K562 (cell line): Measurements from ENCODE around the gene SPAG9. TPM values are rescaled to one million over a fixed set of nuclear protein-coding genes. Genes with fewer than 3 reads are reported as not detected.

Experiments
- ATAC-seq: fragments of 200-7000 bp; cut with Tn5 transposase; 3 replicates; pipeline ENCODE4 v1.9.1; 2020; ENCODE audit warnings: moderate library complexity
- BruUV-seq: library from RNA; stranded (reverse); fragments of 400-500 nt; replicated peaks from 2 replicates; lab custom pipeline; 2021; lab: Mats Ljungman, UMichigan
- CTCF ChIA-PET: fragments of 300-600 bp; formaldehyde crosslinking; extraction: SDS; loops from one replicate; lab custom pipeline; 2021; ENCODE audit warnings: low intra/inter-chr PET ratio; lab: Yijun Ruan, JAX
- POLR2A ChIA-PET: fragments of 300-600, 350-650 bp; sonication (Branson Sonifier 250); formaldehyde crosslinking; extraction: SDS; loops from one replicate; lab custom pipeline; 2021; ENCODE audit warnings: antibody characterized with exemption, inconsistent platforms; lab: Yijun Ruan, JAX
- DNase-seq, 4 experiments: peaks; one replicate each; pipeline versions ENCODE4 v3.0.0 to v3.0.0-alpha.2; 2011 to 2018; ENCODE audit warnings: low spot score in 3 of 4, mixed read lengths in 3 of 4; ENCODE audit errors: extremely low read depth in 1 of 4
- FAIRE-seq: peaks from 2 replicates; lab custom pipeline; 2011; peaks lifted over from hg19 to GRCh38; lab: Jason Lieb, UNC
- H2AFZ ChIP-seq: 2 replicates; pipeline ENCODE4 v1.6.0; 2011; ENCODE audit warnings: low read depth, low read length, control low read depth, inconsistent platforms
- H3K27ac ChIP-seq: fragments of 200-600 bp; 3 replicates; pipeline ENCODE4 v1.8.0; 2011; ENCODE audit warnings: low read depth, mild to moderate bottlenecking, control low read depth, inconsistent platforms, low read length, moderate library complexity, mixed read lengths; ENCODE audit errors: extremely low read depth
- H3K27me3 ChIP-seq, 2 experiments: fragments of 300-600 bp in 1 of 2; 2 replicates in 1 of 2; 3 replicates in 1 of 2; pipeline versions ENCODE4 v1.6.0 to v1.8.0; 2011; ENCODE audit warnings: inconsistent platforms in 2 of 2, low read length in 2 of 2, mild to moderate bottlenecking in 1 of 2, mixed read lengths in 1 of 2, moderate library complexity in 1 of 2; ENCODE audit not compliant: control insufficient read depth in 2 of 2, insufficient read depth in 2 of 2
- H3K36me3 ChIP-seq: fragments of 300-600 bp; 3 replicates; pipeline ENCODE4 v1.8.0; 2011; ENCODE audit warnings: mild to moderate bottlenecking, low read length, inconsistent platforms; ENCODE audit not compliant: control insufficient read depth, insufficient read depth
- H3K4me1 ChIP-seq, 2 experiments: fragments of 200-600 bp in 1 of 2; replicated peaks in 1 of 2; 2 replicates in 1 of 2; 3 replicates in 1 of 2; pipeline versions ENCODE4 v1.5.1 to v1.8.0; 2011; ENCODE audit warnings: inconsistent platforms in 2 of 2, low read length in 2 of 2, mild to moderate bottlenecking in 1 of 2, mixed read lengths in 1 of 2, moderate library complexity in 1 of 2; ENCODE audit not compliant: control insufficient read depth in 2 of 2, insufficient read depth in 2 of 2
- H3K4me2 ChIP-seq: 2 replicates; pipeline ENCODE4 v1.6.1; 2011; ENCODE audit warnings: low read length, control low read depth, inconsistent platforms, mixed read lengths; ENCODE audit not compliant: insufficient read depth
- H3K4me3 ChIP-seq: fragments of 200-600 bp; sonication (generic), shearing (Covaris generic); 2 replicates; pipeline ENCODE4 v1.5.1; 2016; ENCODE audit warnings: control low read depth, inconsistent platforms
- H3K79me2 ChIP-seq: fragments of 200-600 bp; 3 replicates; pipeline ENCODE4 v1.8.0; 2011; ENCODE audit warnings: low read length, inconsistent platforms; ENCODE audit not compliant: control insufficient read depth, insufficient read depth
- H3K9ac ChIP-seq, 2 experiments: 2 replicates each; pipeline versions ENCODE4 v1.6.0 to v1.6.1; 2011; ENCODE audit warnings: low read depth in 2 of 2, low read length in 2 of 2, control low read depth in 1 of 2, inconsistent platforms in 1 of 2, mild to moderate bottlenecking in 1 of 2, mixed read lengths in 1 of 2; ENCODE audit not compliant: insufficient read depth in 1 of 2
- H3K9me1 ChIP-seq: one replicate; pipeline ENCODE4 v1.6.0; 2011; ENCODE audit warnings: inconsistent platforms, mild to moderate bottlenecking, low read length, moderate library complexity; ENCODE audit not compliant: control insufficient read depth, insufficient read depth
- H3K9me3 ChIP-seq: replicated peaks from 2 replicates; pipeline ENCODE4 v1.5.1; 2011; ENCODE audit warnings: low read depth, low read length, inconsistent platforms; ENCODE audit not compliant: control insufficient read depth, insufficient read depth
- H4K20me1 ChIP-seq: replicated peaks from 2 replicates; pipeline ENCODE4 v1.6.1; 2011; ENCODE audit warnings: low read length, inconsistent platforms, mixed read lengths; ENCODE audit not compliant: control insufficient read depth, insufficient read depth
- BRF1 ChIP-seq: IDR thresholded peaks from 3 replicates; pipeline ENCODE4 v1.6.1; 2011; ENCODE audit warnings: borderline replicate concordance, mild to moderate bottlenecking; ENCODE audit not compliant: insufficient read length; ENCODE audit errors: extremely low read depth
- SRF ChIP-seq, 2 experiments: fragments of 250-450, 450-650 bp in 1 of 2; sonication (Bioruptor Pico) in 1 of 2; sonication (generic) in 1 of 2; formaldehyde crosslinking; IDR thresholded peaks; 2 replicates each; pipeline versions ENCODE4 v1.5.0 to v1.5.1; 2020 to 2022; ENCODE audit warnings: mild to moderate bottlenecking in 1 of 2, missing genetic modification reagents in 1 of 2
- ZNF133 ChIP-seq: fragments of 250-450 bp; sonication (Bioruptor Pico); IDR thresholded peaks from 2 replicates; pipeline ENCODE4 v1.4.0; 2020; ENCODE audit warnings: mild to moderate bottlenecking
- ZNF165 ChIP-seq: fragments of 250-450 bp; sonication (Bioruptor Pico); IDR thresholded peaks from 2 replicates; pipeline ENCODE4 v1.4.0; 2020; ENCODE audit warnings: borderline replicate concordance
- ZNF232 ChIP-seq: sonication (generic); formaldehyde crosslinking; IDR thresholded peaks from 2 replicates; pipeline ENCODE4 v1.8.0; 2022; ENCODE audit warnings: mild to moderate bottlenecking, missing genetic modification reagents
- ZSCAN32 ChIP-seq: fragments of 450-650 bp; formaldehyde crosslinking; IDR thresholded peaks from 2 replicates; pipeline ENCODE4 v1.4.0; 2020; ENCODE audit warnings: mild to moderate bottlenecking, moderate library complexity
- WGBS: fragments of 100-300 bp; shearing (Covaris generic); methylation state at CpG from one replicate; pipeline ENCODE4 v1.1.6; 2016; ENCODE audit warnings: low coverage, mixed read lengths; ENCODE audit not compliant: insufficient coverage; ENCODE audit errors: missing lambda C conversion rate; 5-methylcytosine and 5-hydroxymethylcytosine counted together
- in situ Hi-C: fragments of 300-500 bp; cut with MboI; formaldehyde crosslinking; loops from 4 replicates; pipeline ENCODE4 v1.15.0; 2018; ENCODE audit warnings: inconsistent platforms, mixed read lengths
- intact Hi-C: fragments of 100-400 bp; cut with micrococcal nuclease; formaldehyde crosslinking; loops from 2 replicates; pipeline ENCODE4 v1.14.2; 2022
- polyA plus RNA-seq, 8 experiments: library from polyadenylated mRNA; depleted of rRNA in 4 of 8; stranded (reverse) in 5 of 8; unstranded in 3 of 8; fragments of >200 nt; fragmentation: Nextera tagmentation in 2 of 8; fragmentation: Illumina TruSeq in 1 of 8; extraction: Ambion mirVana in 2 of 8; extraction: Trizol in 1 of 8; gene quantifications; 2 replicates each; pipeline versions ENCODE4 v1.2.1 to v1.2.3, GENCODE V29; 2011 to 2014; ENCODE audit warnings: inconsistent platforms in 1 of 8, missing spikeins in 1 of 8
- total RNA-seq, 7 experiments: library from RNA; depleted of rRNA in 6 of 7; stranded (reverse); fragments of >200 nt in 6 of 7; fragmentation: Illumina TruSeq in 2 of 7; extraction: Trizol in 2 of 7; gene quantifications; 2 replicates each; pipeline versions ENCODE4 v1.2.1 to v1.2.3, GENCODE V29; 2011 to 2021; ENCODE audit warnings: low replicate concordance in 1 of 7
- TF ChIP-seq, protein P1 (sequence below), 2 experiments: fragments of 450-650 bp; IDR thresholded peaks; 2 replicates each; pipeline ENCODE4 v1.6.1; 2018; ENCODE audit warnings: mild to moderate bottlenecking in 2 of 2, low read depth in 1 of 2; ENCODE audit not compliant: partially characterized antibody in 2 of 2
- TF ChIP-seq, protein P2 (sequence below), 3 experiments: fragments of 200-800 bp in 1 of 3; sonication (Bioruptor generic) in 1 of 3; sonication (generic) in 1 of 3; formaldehyde crosslinking in 1 of 3; IDR thresholded peaks; 2 replicates each; pipeline versions ENCODE4 v1.6.1 to v1.8.0; 2016 to 2022; ENCODE audit warnings: mild to moderate bottlenecking in 2 of 3, missing compliant biosample characterization in 2 of 3, missing genetic modification characterization in 2 of 3, missing genetic modification reagents in 1 of 3
- TF ChIP-seq, protein P3 (sequence below): sonication (generic); formaldehyde crosslinking; IDR thresholded peaks from 2 replicates; pipeline ENCODE4 v1.8.1; 2023; ENCODE audit warnings: mild to moderate bottlenecking, missing genetic modification reagents

Gene SPAG9
- total and polyA plus RNA-seq, 9 of the 15 experiments (the other 6 are each of a cell fraction or from before 2014, with no cell fraction given) = 12.2 to 99.2 (median 58.2) TPM

DNA sequence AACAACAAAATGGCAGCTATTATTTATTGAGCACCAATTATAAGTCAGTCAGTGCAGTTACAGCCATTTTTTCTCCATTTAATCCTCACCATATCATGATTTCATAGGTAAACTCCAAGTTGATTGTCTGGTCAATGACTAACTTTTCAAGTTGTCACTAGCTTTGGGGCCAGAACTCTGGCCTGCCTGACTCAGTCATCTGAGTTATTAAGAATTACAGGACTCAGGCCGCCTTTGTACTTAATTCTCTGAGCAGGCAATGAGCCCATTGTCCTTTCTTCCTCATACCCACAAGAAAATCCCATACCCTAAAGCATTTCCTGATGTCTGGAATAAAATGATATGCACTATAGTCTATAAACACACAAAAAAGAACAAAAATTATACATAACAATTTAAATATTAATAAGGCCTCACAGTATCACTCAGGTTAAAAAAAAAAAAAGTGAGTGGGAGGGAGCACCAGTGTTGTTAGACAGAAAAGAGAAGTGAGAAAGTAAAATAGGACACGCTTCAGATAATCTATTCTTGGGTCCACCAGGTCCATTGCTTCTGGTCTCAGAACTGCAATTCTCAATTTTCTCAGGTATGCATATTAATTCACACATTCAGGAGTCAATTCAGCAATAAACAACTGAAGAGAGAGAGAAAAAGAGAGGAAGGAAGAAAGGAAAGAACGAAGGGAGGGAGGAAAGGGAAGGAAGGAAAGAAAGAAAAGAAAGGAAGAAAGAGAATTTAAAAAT is 70.2 kb downstream of the SPAG9 start:
- no peak overlapping the region for H3K27ac ChIP-seq
- in situ Hi-C loops = no loop called here
- TF ChIP-seq, protein P1, sequence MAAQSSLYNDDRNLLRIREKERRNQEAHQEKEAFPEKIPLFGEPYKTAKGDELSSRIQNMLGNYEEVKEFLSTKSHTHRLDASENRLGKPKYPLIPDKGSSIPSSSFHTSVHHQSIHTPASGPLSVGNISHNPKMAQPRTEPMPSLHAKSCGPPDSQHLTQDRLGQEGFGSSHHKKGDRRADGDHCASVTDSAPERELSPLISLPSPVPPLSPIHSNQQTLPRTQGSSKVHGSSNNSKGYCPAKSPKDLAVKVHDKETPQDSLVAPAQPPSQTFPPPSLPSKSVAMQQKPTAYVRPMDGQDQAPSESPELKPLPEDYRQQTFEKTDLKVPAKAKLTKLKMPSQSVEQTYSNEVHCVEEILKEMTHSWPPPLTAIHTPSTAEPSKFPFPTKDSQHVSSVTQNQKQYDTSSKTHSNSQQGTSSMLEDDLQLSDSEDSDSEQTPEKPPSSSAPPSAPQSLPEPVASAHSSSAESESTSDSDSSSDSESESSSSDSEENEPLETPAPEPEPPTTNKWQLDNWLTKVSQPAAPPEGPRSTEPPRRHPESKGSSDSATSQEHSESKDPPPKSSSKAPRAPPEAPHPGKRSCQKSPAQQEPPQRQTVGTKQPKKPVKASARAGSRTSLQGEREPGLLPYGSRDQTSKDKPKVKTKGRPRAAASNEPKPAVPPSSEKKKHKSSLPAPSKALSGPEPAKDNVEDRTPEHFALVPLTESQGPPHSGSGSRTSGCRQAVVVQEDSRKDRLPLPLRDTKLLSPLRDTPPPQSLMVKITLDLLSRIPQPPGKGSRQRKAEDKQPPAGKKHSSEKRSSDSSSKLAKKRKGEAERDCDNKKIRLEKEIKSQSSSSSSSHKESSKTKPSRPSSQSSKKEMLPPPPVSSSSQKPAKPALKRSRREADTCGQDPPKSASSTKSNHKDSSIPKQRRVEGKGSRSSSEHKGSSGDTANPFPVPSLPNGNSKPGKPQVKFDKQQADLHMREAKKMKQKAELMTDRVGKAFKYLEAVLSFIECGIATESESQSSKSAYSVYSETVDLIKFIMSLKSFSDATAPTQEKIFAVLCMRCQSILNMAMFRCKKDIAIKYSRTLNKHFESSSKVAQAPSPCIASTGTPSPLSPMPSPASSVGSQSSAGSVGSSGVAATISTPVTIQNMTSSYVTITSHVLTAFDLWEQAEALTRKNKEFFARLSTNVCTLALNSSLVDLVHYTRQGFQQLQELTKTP (IDR thresholded peaks at IDR 0.05; ENCODE audit: low read depth in 1 of 2, partially characterized antibody in 2 of 2) = no peak
- no peak for TF ChIP-seq SRF (CRISPR knock-in tag; IDR thresholded peaks at IDR 0.05)
- TF ChIP-seq, protein P2, sequence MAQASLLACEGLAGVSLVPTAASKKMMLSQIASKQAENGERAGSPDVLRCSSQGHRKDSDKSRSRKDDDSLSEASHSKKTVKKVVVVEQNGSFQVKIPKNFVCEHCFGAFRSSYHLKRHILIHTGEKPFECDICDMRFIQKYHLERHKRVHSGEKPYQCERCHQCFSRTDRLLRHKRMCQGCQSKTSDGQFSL (CRISPR knock-in tag; IDR thresholded peaks at IDR 0.05) = no peak
- TF ChIP-seq, protein P2 (tag; IDR thresholded peaks at IDR 0.05) = no peak
- TF ChIP-seq, protein P3, sequence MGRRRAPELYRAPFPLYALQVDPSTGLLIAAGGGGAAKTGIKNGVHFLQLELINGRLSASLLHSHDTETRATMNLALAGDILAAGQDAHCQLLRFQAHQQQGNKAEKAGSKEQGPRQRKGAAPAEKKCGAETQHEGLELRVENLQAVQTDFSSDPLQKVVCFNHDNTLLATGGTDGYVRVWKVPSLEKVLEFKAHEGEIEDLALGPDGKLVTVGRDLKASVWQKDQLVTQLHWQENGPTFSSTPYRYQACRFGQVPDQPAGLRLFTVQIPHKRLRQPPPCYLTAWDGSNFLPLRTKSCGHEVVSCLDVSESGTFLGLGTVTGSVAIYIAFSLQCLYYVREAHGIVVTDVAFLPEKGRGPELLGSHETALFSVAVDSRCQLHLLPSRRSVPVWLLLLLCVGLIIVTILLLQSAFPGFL (CRISPR knock-in tag) = no peak
- no peak for TF ChIP-seq BRF1
- no peak for TF ChIP-seq ZNF165 (CRISPR knock-in tag)
- TF ChIP-seq ZNF232 (CRISPR knock-in tag) = no peak
- no peak for TF ChIP-seq ZNF133 (CRISPR knock-in tag)
- no peak for TF ChIP-seq ZSCAN32 (CRISPR knock-in tag)
- no peak overlapping the region for H3K4me3 ChIP-seq
- no peaks in the 10 kb centered on the region for H3K4me1 ChIP-seq
- H3K9ac ChIP-seq = no peak overlapping the region
- H2AFZ ChIP-seq = no peak overlapping the region
- ChIA-PET POLR2A (no interaction called here), CTCF (no interaction called here)
- H3K79me2 ChIP-seq = peaks cover 12% of the 10 kb centered on the region; the same call in 2 of the 3 replicates
- H3K9me1 ChIP-seq = no peaks in the 10 kb centered on the region
- FAIRE-seq (no peak), ATAC-seq (no peak), DNase-seq (no peak)
- no peaks in the 10 kb centered on the region for H4K20me1 ChIP-seq
- H3K4me2 ChIP-seq = no peak overlapping the region
- BruUV-seq = no TSS peak
- intact Hi-C loops = no loop called here
- whole genome bisulfite sequencing = 68% methylated on average over 3 of the region's 3 CpGs
- no peaks in the 10 kb centered on the region for H3K9me3 ChIP-seq
- peaks cover 5% of the 10 kb centered on the region; the same call in 1 of the 3 replicates for H3K36me3 ChIP-seq
- no peaks in the 10 kb centered on the region for H3K27me3 ChIP-seq
